ENCODE measurements around the gene GNA14. TPM values are rescaled to one million over a fixed set of nuclear protein-coding genes. Genes with fewer than 3 reads are reported as not detected.

GNA14 gene
- total and polyA plus RNA-seq, 2 donors (not counting 1 experiment from before 2014, with no cell fraction given) = 0.50 to 0.52 TPM

DNA sequence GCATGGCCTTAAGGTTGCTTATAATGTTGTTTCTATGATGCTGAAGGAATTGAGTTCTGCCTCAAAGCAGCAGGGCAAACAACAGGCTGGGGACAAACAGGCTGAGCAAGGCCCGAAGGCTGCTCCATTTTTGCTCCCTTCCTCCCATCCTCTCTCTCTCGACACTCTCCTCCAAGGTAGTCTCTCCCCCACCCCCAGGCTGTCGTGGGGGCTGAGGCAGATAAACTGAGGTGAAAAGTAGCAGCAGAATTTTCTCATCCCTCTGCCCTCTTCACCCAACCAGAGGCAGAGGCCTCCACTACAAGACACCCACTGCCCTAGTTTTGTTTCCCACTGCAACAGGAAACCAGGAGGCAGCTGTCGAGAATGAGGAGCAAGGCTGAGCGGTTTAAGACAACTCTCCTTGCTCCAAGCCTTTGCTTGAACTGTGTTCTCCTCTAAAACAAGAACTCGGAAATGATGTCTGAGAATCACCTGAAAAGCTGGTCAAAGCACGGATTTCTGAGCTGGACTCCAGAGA is 13.5 kb upstream of the GNA14 start:
- no peaks in the 10 kb centered on the region for H3K36me3 ChIP-seq (ENCODE audit: control insufficient read depth, insufficient read depth, low read length)
- no peaks in the 10 kb centered on the region for H4K20me1 ChIP-seq (ENCODE audit: control insufficient read depth, extremely low read depth, insufficient read depth, low read length)
- no peaks in the 10 kb centered on the region for H3K9me3 ChIP-seq (ENCODE audit: control insufficient read depth, insufficient read depth, low read depth, low read length)
- H3K9ac ChIP-seq (ENCODE audit: insufficient read depth, low read length) = no peak overlapping the region
- H2AFZ ChIP-seq (ENCODE audit: low read length) = no peak overlapping the region
- H3K79me2 ChIP-seq (ENCODE audit: control insufficient read depth, insufficient read depth, low read length) = no peaks in the 10 kb centered on the region
- H3K27me3 ChIP-seq (ENCODE audit: control insufficient read depth, insufficient read depth, low read length) = no peaks in the 10 kb centered on the region
- no peak overlapping the region for H3K27ac ChIP-seq (ENCODE audit: insufficient read depth, low read length)
- H3K4me2 ChIP-seq (ENCODE audit: extremely low read depth, insufficient read depth, low read length) = no peak overlapping the region
- no peak overlapping the region for H3K4me3 ChIP-seq (replicated peaks in 1 of 4; ENCODE audit: control extremely low read depth in 1 of 4, insufficient read depth in 1 of 4, low read depth in 3 of 4, low read length in 4 of 4)
- TF ChIP-seq CTCF (conservative IDR thresholded peaks at IDR 0.05 in 1 of 2, IDR thresholded peaks at IDR 0.05 in 1 of 2; ENCODE audit: low read depth in 1 of 2, low read length in 2 of 2) = no peak
- no peak for TF ChIP-seq EZH2 (IDR thresholded peaks at IDR 0.05; ENCODE audit: low read length, missing control alignments)
- no peaks in the 10 kb centered on the region for H3K4me1 ChIP-seq (ENCODE audit: control insufficient read depth, extremely low read depth, insufficient read depth, low read length)
- DNase-seq (ENCODE audit: low read depth in 2 of 2) = no peak

GRCh38 chr9:77659926-77660325 is 11.8 kb upstream of the GNA14 start:
- no peak overlapping the region for H2AFZ ChIP-seq (ENCODE audit: low read length)
- H3K4me3 ChIP-seq (replicated peaks in 1 of 4; ENCODE audit: control extremely low read depth in 1 of 4, insufficient read depth in 1 of 4, low read depth in 3 of 4, low read length in 4 of 4) = no peak overlapping the region
- H3K4me1 ChIP-seq (ENCODE audit: control insufficient read depth, extremely low read depth, insufficient read depth, low read length) = no peaks in the 10 kb centered on the region
- H3K9me3 ChIP-seq (ENCODE audit: control insufficient read depth, insufficient read depth, low read depth, low read length) = no peaks in the 10 kb centered on the region
- no peaks in the 10 kb centered on the region for H3K36me3 ChIP-seq (ENCODE audit: control insufficient read depth, insufficient read depth, low read length)
- TF ChIP-seq EZH2 (IDR thresholded peaks at IDR 0.05; ENCODE audit: low read length, missing control alignments) = no peak
- TF ChIP-seq CTCF (conservative IDR thresholded peaks at IDR 0.05 in 1 of 2, IDR thresholded peaks at IDR 0.05 in 1 of 2; ENCODE audit: low read depth in 1 of 2, low read length in 2 of 2) = no peak
- H3K4me2 ChIP-seq (ENCODE audit: extremely low read depth, insufficient read depth, low read length) = no peak overlapping the region
- DNase-seq (ENCODE audit: low read depth in 2 of 2) = no peak
- no peak overlapping the region for H3K27ac ChIP-seq (ENCODE audit: insufficient read depth, low read length)
- H3K79me2 ChIP-seq (ENCODE audit: control insufficient read depth, insufficient read depth, low read length) = no peaks in the 10 kb centered on the region
- H3K9ac ChIP-seq (ENCODE audit: insufficient read depth, low read length) = no peak overlapping the region
- no peaks in the 10 kb centered on the region for H4K20me1 ChIP-seq (ENCODE audit: control insufficient read depth, extremely low read depth, insufficient read depth, low read length)
- H3K27me3 ChIP-seq (ENCODE audit: control insufficient read depth, insufficient read depth, low read length) = no peaks in the 10 kb centered on the region

GRCh38 chr9:77651203-77651602 is 3.1 kb upstream of the GNA14 start:
- Histone ChIP-seq H2AFZ (ENCODE audit: low read length) (no peak overlapping the region), H3K27me3 (ENCODE audit: control insufficient read depth, insufficient read depth, low read length) (peaks cover 25% of the 10 kb centered on the region), H3K9me3 (ENCODE audit: control insufficient read depth, insufficient read depth, low read depth, low read length) (no peaks in the 10 kb centered on the region), H3K4me3 (replicated peaks in 1 of 4; ENCODE audit: control extremely low read depth in 1 of 4, insufficient read depth in 1 of 4, low read depth in 3 of 4, low read length in 4 of 4) (no peak overlapping the region), H3K4me2 (ENCODE audit: extremely low read depth, insufficient read depth, low read length) (no peak overlapping the region), H3K9ac (ENCODE audit: insufficient read depth, low read length) (no peak overlapping the region), H3K36me3 (ENCODE audit: control insufficient read depth, insufficient read depth, low read length) (no peaks in the 10 kb centered on the region), H4K20me1 (ENCODE audit: control insufficient read depth, extremely low read depth, insufficient read depth, low read length) (no peaks in the 10 kb centered on the region), H3K79me2 (ENCODE audit: control insufficient read depth, insufficient read depth, low read length) (no peaks in the 10 kb centered on the region), H3K27ac (ENCODE audit: insufficient read depth, low read length) (no peak overlapping the region), H3K4me1 (ENCODE audit: control insufficient read depth, extremely low read depth, insufficient read depth, low read length) (peaks cover 2% of the 10 kb centered on the region)
- no peak for DNase-seq (ENCODE audit: low read depth in 2 of 2)
- no peak for TF ChIP-seq EZH2 (IDR thresholded peaks at IDR 0.05; ENCODE audit: low read length, missing control alignments)
- no peak for TF ChIP-seq CTCF (conservative IDR thresholded peaks at IDR 0.05 in 1 of 2, IDR thresholded peaks at IDR 0.05 in 1 of 2; ENCODE audit: low read depth in 1 of 2, low read length in 2 of 2)

Data from fibroblast of lung (primary cell).